Aorta (tissue), 5 donors: ENCODE measurements around the gene OXSR1. TPM values are rescaled to one million over a fixed set of nuclear protein-coding genes. Genes with fewer than 3 reads are reported as not detected.

Source experiments
- ATAC-seq: fragments of 200-7000 bp; cut with Tn5 transposase; one replicate; pipeline ENCODE4 v1.9.1; 2022; ENCODE audit warnings: moderate library complexity; ENCODE audit not compliant: low FRiP score
- DNase-seq, 2 donors: peaks; one replicate each; pipeline ENCODE4 v3.0.0-alpha.2; 2020
- H3K27ac ChIP-seq, 2 donors: one replicate each; pipeline ENCODE4 v1.5.1; 2013; ENCODE audit warnings: low read length in 2 of 2, mild to moderate bottlenecking in 2 of 2, moderate library complexity in 2 of 2, control low read depth in 1 of 2, inconsistent platforms in 1 of 2, low read depth in 1 of 2
- H3K27me3 ChIP-seq, 2 donors: one replicate each; pipeline ENCODE4 v1.6.1; 2013; ENCODE audit warnings: control low read depth in 1 of 2, low read length in 1 of 2, mild to moderate bottlenecking in 1 of 2, moderate library complexity in 1 of 2; ENCODE audit not compliant: insufficient read depth in 2 of 2, control insufficient read depth in 1 of 2
- H3K36me3 ChIP-seq, 2 donors: one replicate each; pipeline ENCODE4 v1.6.1; 2013; ENCODE audit warnings: control low read depth in 1 of 2, low read length in 1 of 2, mild to moderate bottlenecking in 1 of 2; ENCODE audit not compliant: insufficient read depth in 2 of 2, control insufficient read depth in 1 of 2
- H3K4me1 ChIP-seq, 2 donors: one replicate each; pipeline ENCODE4 v1.6.1; 2013; ENCODE audit warnings: low read length in 2 of 2, control low read depth in 1 of 2, mild to moderate bottlenecking in 1 of 2, moderate library complexity in 1 of 2; ENCODE audit not compliant: insufficient read depth in 2 of 2, control insufficient read depth in 1 of 2
- H3K4me3 ChIP-seq, 2 donors: one replicate each; pipeline ENCODE4 v1.5.1; 2013; ENCODE audit warnings: low read length in 2 of 2, control low read depth in 1 of 2, mild to moderate bottlenecking in 1 of 2
- H3K9me3 ChIP-seq: one replicate; pipeline ENCODE4 v1.6.1; 2013; ENCODE audit warnings: mild to moderate bottlenecking, low read length; ENCODE audit not compliant: control insufficient read depth
- WGBS, 2 donors: extraction: QIAGEN DNeasy Blood & Tissue Kit; methylation state at CpG; one replicate each; pipeline ENCODE4 v1.1.7; 2013; 5-methylcytosine and 5-hydroxymethylcytosine counted together
- intact Hi-C, 2 donors: fragments of 100-400 bp; cut with DNase I; formaldehyde crosslinking; loops; one replicate each; pipeline versions ENCODE4 v1.14.2 to v1.15.0; 2022
- polyA plus RNA-seq, 2 donors: library from polyadenylated mRNA; stranded (reverse); fragments of 200-250 nt; gene quantifications; one replicate each; pipeline ENCODE4 v1.2.3, GENCODE V29; 2013
- total RNA-seq, 2 donors: library from RNA; stranded (reverse); fragmentation: NEBNext Ultra II Directional; extraction: Animal tissue kit (Norgen Biotek cat#: 25700); gene quantifications; one replicate each; pipeline ENCODE4 v1.2.1, GENCODE V29; 2021
- donor health status: healthy with polysubstance abuse.
- donor health status: Bipolar disorder and iron deficiency.
- donor health status: DM: no; HTN: no; CAD: no.
- donor health status: DM: no; HTN: no; CAD: no.
- donor health status: DM: yes; HTN: yes; CAD: no.

OXSR1 gene
- total and polyA plus RNA-seq, 4 donors: 7.9 to 42.0 (median 26.4) TPM

- Histone ChIP-seq H3K4me3 (no peak overlapping the region), H3K9me3 (peaks cover 3% of the 10 kb centered on the region), H3K4me1 (no peaks in the 10 kb centered on the region), H3K27me3 (no peaks in the 10 kb centered on the region), H3K27ac (no peak overlapping the region), H3K36me3 (no peaks in the 10 kb centered on the region)
- ATAC-seq: no peak
- WGBS, 2 donors: 78 to 80% methylated on average over 5 of the region's 5 CpGs
- no peak for DNase-seq
- intact Hi-C loops: no loop called here
Observed at GRCh38 chr3:38148311-38148882, 16.9 kb upstream of the OXSR1 start.

GRCh38 chr3:38149708-38150107, 15.6 kb upstream of the OXSR1 start:
- 68 to 89% methylated on average over 3 of the region's 3 CpGs for WGBS, 2 donors
- H3K4me1 ChIP-seq: no peaks in the 10 kb centered on the region
- intact Hi-C loops: no loop called here
- no peaks in the 10 kb centered on the region for H3K36me3 ChIP-seq
- no peaks in the 10 kb centered on the region for H3K27me3 ChIP-seq
- DNase-seq (no peak), ATAC-seq (no peak)
- peaks cover 3% of the 10 kb centered on the region for H3K9me3 ChIP-seq
- H3K27ac ChIP-seq: no peak overlapping the region
- no peak overlapping the region for H3K4me3 ChIP-seq

- ATAC-seq (no peak), DNase-seq (no peak)
- Histone ChIP-seq H3K4me1 (no peaks in the 10 kb centered on the region), H3K27ac (no peak overlapping the region), H3K4me3 (no peak overlapping the region), H3K9me3 (peaks cover 3% of the 10 kb centered on the region), H3K36me3 (no peaks in the 10 kb centered on the region), H3K27me3 (no peaks in the 10 kb centered on the region)
- intact Hi-C loops: no loop called here
- 69 to 73% methylated on average over 3 of the region's 3 CpGs for WGBS, 2 donors
Observed at GRCh38 chr3:38150780-38151528, 14.4 kb upstream of the OXSR1 start.

- no peaks in the 10 kb centered on the region for H3K36me3 ChIP-seq
- no peaks in the 10 kb centered on the region for H3K27me3 ChIP-seq
- H3K4me1 ChIP-seq: no peaks in the 10 kb centered on the region
- no peaks in the 10 kb centered on the region for H3K9me3 ChIP-seq
- ATAC-seq (no peak), DNase-seq (no peak)
- intact Hi-C loops: no loop called here
- H3K4me3 ChIP-seq: no peak overlapping the region
- 94 to 96% methylated on average over 3 of the region's 3 CpGs for WGBS, 2 donors
- H3K27ac ChIP-seq: no peak overlapping the region
Observed at GRCh38 chr3:38151667-38152265, 13.6 kb upstream of the OXSR1 start.

GRCh38 chr3:38152609-38153008, 12.7 kb upstream of the OXSR1 start:
- no peak for DNase-seq
- WGBS, 2 donors: 93 to 96% methylated on average over 2 of the region's 2 CpGs
- no peaks in the 10 kb centered on the region for H3K4me1 ChIP-seq
- H3K4me3 ChIP-seq: no peak overlapping the region
- ATAC-seq: no peak
- H3K9me3 ChIP-seq: no peaks in the 10 kb centered on the region
- intact Hi-C loops: no loop called here
- H3K36me3 ChIP-seq: no peaks in the 10 kb centered on the region
- no peak overlapping the region for H3K27ac ChIP-seq
- no peaks in the 10 kb centered on the region for H3K27me3 ChIP-seq

GRCh38 chr3:38153221-38153620, 12.1 kb upstream of the OXSR1 start:
- ATAC-seq (no peak), DNase-seq (no peak)
- H3K4me3 ChIP-seq: no peak overlapping the region
- no peaks in the 10 kb centered on the region for H3K9me3 ChIP-seq
- H3K4me1 ChIP-seq: no peaks in the 10 kb centered on the region
- intact Hi-C loops: no loop called here
- H3K27me3 ChIP-seq: no peaks in the 10 kb centered on the region
- H3K27ac ChIP-seq: no peak overlapping the region
- 93 to 95% methylated on average over 2 of the region's 2 CpGs for whole genome bisulfite sequencing, 2 donors
- no peaks in the 10 kb centered on the region for H3K36me3 ChIP-seq

- Histone ChIP-seq H3K9me3 (no peaks in the 10 kb centered on the region), H3K4me1 (no peaks in the 10 kb centered on the region), H3K27ac (no peak overlapping the region), H3K4me3 (no peak overlapping the region), H3K36me3 (no peaks in the 10 kb centered on the region), H3K27me3 (no peaks in the 10 kb centered on the region)
- WGBS, 2 donors: 52 to 54% methylated on average over 2 of the region's 2 CpGs
- ATAC-seq (no peak), DNase-seq (no peak)
- intact Hi-C loops: no loop called here
Observed at GRCh38 chr3:38154033-38154494, 11.3 kb upstream of the OXSR1 start.

GRCh38 chr3:38154625-38155255, 10.6 kb upstream of the OXSR1 start:
- H3K4me3 ChIP-seq: no peak overlapping the region
- H3K4me1 ChIP-seq: no peaks in the 10 kb centered on the region
- DNase-seq (no peak), ATAC-seq (no peak)
- no peaks in the 10 kb centered on the region for H3K27me3 ChIP-seq
- no peaks in the 10 kb centered on the region for H3K9me3 ChIP-seq
- 60% methylated on average over 2 of the region's 2 CpGs for WGBS, 2 donors
- H3K36me3 ChIP-seq: no peaks in the 10 kb centered on the region
- intact Hi-C loops: no loop called here
- no peak overlapping the region for H3K27ac ChIP-seq
